ENCODE measurements around the gene CTRB1.
"Not testable (repeated sequence)": the region's sequence is repeated elsewhere in the genome, so short reads cannot be mapped to it uniquely, and the experiment has no call there.

CTRB1 gene

DNA sequence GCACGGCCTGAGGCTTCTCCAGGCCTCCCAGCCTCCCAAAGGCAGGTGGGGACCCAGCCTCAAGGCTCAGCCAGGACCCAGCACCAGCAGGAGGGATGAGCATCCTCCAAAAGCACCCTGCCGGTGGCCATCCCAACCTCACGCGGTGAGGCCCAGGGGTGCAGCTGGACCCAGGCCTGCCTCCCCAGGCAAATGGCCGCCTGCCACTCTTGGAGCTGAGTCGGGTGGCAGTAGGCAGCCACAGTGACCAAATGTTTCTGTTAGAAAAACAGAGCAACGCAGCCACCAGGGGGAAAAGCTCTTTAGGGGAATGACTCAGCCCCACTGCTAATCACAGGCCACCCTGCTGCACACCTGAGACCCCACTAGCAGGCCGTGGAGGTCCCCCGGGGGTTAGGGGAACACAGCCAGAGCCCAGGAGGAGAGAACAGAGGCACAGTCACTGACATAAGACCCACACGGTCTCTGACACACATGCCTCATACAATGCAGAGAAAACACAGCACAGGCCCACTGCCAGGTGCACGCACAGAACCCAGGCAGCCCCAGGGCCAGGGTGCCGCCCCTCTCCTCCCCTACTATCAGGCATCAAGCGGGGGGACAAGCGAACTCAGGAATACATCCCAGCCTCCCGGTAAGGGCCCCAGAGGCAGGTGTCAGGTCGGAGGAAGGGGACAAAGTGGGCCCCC is 20.2 kb downstream of the CTRB1 start:
- DNase-seq (ENCODE audit: low spot score): no peak
- H3K27ac ChIP-seq: peak overlapping the region; percentile 94
- H3K4me3 ChIP-seq: peak overlapping the region; percentile 61
- TF ChIP-seq, protein P1, sequence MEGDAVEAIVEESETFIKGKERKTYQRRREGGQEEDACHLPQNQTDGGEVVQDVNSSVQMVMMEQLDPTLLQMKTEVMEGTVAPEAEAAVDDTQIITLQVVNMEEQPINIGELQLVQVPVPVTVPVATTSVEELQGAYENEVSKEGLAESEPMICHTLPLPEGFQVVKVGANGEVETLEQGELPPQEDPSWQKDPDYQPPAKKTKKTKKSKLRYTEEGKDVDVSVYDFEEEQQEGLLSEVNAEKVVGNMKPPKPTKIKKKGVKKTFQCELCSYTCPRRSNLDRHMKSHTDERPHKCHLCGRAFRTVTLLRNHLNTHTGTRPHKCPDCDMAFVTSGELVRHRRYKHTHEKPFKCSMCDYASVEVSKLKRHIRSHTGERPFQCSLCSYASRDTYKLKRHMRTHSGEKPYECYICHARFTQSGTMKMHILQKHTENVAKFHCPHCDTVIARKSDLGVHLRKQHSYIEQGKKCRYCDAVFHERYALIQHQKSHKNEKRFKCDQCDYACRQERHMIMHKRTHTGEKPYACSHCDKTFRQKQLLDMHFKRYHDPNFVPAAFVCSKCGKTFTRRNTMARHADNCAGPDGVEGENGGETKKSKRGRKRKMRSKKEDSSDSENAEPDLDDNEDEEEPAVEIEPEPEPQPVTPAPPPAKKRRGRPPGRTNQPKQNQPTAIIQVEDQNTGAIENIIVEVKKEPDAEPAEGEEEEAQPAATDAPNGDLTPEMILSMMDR (IDR thresholded peaks at IDR 0.05): no peak

DNA sequence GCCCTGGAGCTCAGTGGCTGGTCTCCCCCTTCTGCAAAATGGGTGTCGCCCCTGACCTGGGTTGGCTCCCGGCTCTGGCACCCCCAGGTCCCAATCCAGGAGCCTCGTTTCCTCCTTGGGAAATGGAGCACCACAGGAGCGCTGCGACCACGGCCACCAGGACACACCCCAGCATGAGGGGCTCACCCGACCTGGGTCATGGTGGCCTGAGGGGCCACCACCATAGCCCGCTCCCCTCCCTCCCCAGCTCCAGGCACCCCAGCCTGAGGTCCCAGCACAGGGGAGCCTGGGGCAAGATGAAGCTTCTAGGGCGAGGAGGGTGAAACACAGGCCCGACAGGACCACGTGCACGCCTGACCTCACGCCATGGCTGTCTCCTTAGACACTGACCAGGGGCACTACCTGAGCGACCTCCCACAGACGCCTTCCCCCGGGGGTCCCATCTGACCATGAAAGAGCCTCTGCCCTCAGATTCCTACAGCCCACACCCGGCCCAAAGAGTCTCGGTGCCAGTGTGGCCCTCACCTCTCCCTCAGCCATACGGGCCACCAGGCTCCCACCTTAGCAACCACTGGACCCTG is 20.8 kb downstream of the CTRB1 start:
- TF ChIP-seq, protein P1 (IDR thresholded peaks at IDR 0.05): no peak
- no peak for DNase-seq (ENCODE audit: low spot score)
- Histone ChIP-seq H3K27ac (peak overlapping the region; percentile 94), H3K4me3 (peak overlapping the region; percentile 61)

- H3K27ac ChIP-seq: peak overlapping the region; percentile 94
- DNase-seq (ENCODE audit: low spot score); H3K4me3 ChIP-seq: not testable (repeated sequence)
These were observed 21.8 kb downstream of the CTRB1 start for GRCh38 chr16:75240633-75241032.

DNA sequence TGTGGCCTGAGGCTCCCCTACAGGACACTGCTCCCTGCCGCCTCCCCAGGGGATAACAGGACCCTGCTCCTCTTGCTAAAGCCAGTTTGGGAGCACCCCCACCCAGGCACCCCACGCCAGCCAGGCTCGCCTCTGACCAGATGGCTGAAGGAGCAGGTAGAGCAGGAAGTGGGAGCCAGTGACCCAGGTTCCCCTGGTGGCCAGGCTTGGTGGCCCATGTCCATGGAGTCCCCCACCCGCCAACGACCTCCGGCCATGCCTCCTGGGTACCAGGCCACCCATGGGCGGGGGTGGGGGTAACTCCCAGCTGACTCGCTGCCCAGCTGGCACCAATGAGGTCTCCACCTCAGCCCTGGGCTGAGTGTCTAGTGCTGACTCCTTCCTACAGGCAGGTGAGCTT is 22.6 kb downstream of the CTRB1 start:
- Histone ChIP-seq H3K27ac (peak overlapping the region; percentile 94 to 98), H3K4me3 (no peak overlapping the region)
- TF ChIP-seq, protein P1 (IDR thresholded peaks at IDR 0.05): no peak
- DNase-seq (ENCODE audit: low spot score): no peak

- Histone ChIP-seq H3K4me3 (no peak overlapping the region), H3K27ac (peak overlapping the region; percentile 94 to 98)
- DNase-seq (ENCODE audit: low spot score): no peak
- TF ChIP-seq, protein P1 (IDR thresholded peaks at IDR 0.05): no peak
These were observed 23.2 kb downstream of the CTRB1 start for GRCh38 chr16:75241955-75242354.

GRCh38 chr16:75242436-75243078 is 23.8 kb downstream of the CTRB1 start:
- DNase-seq (ENCODE audit: low spot score); H3K4me3 ChIP-seq: not testable (repeated sequence)
- peak overlapping the region; percentile 94 to 98 for H3K27ac ChIP-seq

- TF ChIP-seq, protein P1 (IDR thresholded peaks at IDR 0.05): no peak
- H3K27ac ChIP-seq: peak overlapping the region; percentile 94 to 98
- DNase-seq (ENCODE audit: low spot score): no peak
- peak overlapping the region; percentile 48 for H3K4me3 ChIP-seq
These were observed 25.0 kb downstream of the CTRB1 start for GRCh38 chr16:75243667-75244224.

Data from coronary artery (tissue), 2 donors.